HG03457 (cell line): ENCODE results near the gene CYP39A1.

ENCODE experiments used
- ATAC-seq: cut with Tn5 transposase; IDR thresholded peaks from one replicate; pipeline ENCODE4 v1.9.1; 2021; ENCODE audit warnings: moderate number of reproducible peaks; ENCODE audit not compliant: unreplicated experiment

CYP39A1 gene

DNA sequence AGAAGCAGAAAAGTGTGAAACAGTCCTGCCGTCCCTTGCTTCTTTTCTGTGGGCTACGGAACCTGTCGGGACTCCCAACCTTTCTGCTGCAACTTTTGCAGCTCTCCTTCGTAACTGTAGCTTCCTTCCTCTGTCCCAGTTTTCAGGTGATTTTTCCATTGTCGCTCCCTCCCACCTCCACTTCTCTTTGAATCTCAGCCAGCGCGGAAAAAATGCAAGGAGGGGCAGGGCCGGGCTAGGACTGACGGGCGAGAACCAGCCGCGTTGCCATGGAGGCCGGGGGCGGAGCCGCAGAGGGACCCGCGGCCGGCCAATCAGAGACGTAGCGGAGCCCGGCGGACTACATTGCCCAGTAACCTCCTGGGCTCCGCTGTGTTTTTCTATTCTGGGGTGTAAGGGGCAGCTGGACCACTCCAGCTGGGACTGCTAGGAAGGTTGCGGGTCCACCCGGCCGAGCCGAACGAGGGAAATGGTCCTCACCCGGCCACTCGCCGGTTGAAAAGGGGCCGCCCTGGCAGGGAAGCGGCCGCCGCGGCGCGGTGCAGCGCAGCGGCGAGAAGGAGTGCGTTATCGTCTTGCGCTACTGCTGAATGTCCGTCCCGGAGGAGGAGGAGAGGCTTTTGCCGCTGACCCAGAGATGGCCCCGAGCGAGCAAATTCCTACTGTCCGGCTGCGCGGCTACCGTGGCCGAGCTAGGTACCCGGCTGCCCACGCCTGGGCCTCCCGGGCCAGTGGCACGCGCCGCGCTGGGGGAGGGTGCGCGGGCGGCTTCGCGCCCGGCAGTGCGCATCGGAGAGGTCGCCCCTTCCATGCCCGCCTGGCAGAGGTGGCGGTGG is at the start of gene CYP39A1, which contains the start of gene SLC25A27:
Gene CYP39A1, minus strand, starts transcription at position 216 of the 836 bp plus-strand sequence. CDS start 236 bp downstream, outside the sequence.
Gene SLC25A27, plus strand, starts transcription at position 373 of the 836 bp plus-strand sequence. Its CDS starts 218 bp downstream, at position 591.
- peak; percentile 100 for ATAC-seq

GRCh38 chr6:46699970-46700369 is 47.4 kb upstream of the CYP39A1 start:
- ATAC-seq = no peak

GRCh38 chr6:46690911-46691451 is 38.4 kb upstream of the CYP39A1 start:
- no peak for ATAC-seq

- ATAC-seq = no peak
Observed at GRCh38 chr6:46690141-46690755, 37.6 kb upstream of the CYP39A1 start.

DNA sequence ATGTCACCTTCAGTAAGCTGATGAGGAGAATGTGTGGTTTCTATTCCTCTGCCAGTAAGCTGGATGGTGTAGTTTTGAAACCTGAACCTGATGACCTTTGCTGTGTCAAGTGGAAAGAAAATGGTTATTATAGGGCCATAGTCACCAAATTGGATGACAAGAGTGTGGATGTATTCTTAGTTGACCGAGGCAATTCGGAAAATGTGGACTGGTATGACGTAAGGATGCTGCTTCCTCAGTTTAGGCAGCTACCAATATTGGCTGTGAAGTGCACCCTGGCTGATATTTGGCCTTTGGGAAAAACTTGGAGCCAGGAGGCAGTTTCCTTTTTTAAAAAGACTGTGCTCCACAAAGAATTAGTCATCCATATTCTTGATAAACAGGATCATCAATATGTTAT is 37.0 kb upstream of the CYP39A1 start:
- no peak for ATAC-seq

DNA sequence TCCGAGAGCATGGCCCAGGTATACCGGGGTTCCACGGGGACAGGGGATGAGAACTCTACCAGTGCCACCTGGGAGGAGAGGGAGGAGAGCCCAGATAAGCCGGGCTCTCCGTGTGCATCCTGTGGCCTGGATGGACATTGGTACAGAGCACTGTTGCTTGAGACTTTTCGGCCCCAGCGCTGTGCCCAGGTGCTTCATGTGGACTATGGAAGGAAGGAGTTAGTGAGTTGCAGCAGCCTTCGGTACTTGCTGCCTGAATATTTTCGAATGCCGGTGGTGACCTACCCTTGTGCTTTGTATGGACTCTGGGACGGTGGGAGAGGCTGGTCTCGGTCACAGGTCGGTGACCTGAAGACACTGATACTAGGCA is 36.3 kb upstream of the CYP39A1 start:
- no peak for ATAC-seq

- ATAC-seq = no peak
Observed at GRCh38 chr6:46688117-46688965, 35.7 kb upstream of the CYP39A1 start.

- no peak for ATAC-seq
Observed at GRCh38 chr6:46687619-46688097, 35.0 kb upstream of the CYP39A1 start, which contains the start of gene TDRD6. Gene TDRD6 (plus strand): TSS chr6:46687885. CDS start chr6:46688129, 244 bp downstream.

- no peak for ATAC-seq
Observed at GRCh38 chr6:46684771-46685170, 32.2 kb upstream of the CYP39A1 start.

GRCh38 chr6:46677314-46677654 is 24.7 kb upstream of the CYP39A1 start:
- no peak for ATAC-seq

- no peak for ATAC-seq
Observed at GRCh38 chr6:46676604-46677313, 24.1 kb upstream of the CYP39A1 start.

- ATAC-seq = no peak
Observed at GRCh38 chr6:46674410-46674809, 21.8 kb upstream of the CYP39A1 start.

DNA sequence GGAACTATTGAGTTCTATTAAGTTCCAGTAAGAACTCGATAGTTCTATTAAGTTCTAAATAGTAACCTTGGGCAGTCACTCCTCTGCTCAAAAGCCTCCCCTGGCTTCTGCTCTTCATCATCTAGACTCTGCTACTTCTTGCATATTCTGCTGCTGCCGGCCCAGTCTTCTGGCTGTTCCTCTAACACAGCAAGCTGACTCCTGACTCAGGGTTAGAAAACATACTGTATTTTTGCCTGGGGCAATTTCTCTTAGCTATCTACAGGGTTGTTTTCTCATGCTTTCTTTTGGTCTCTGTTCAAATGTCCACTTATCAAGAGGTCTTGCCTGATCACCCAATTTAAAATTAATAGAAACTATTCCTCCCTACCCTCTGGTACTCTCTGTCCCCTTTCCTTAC is 14.8 kb upstream of the CYP39A1 start:
- no peak for ATAC-seq

DNA sequence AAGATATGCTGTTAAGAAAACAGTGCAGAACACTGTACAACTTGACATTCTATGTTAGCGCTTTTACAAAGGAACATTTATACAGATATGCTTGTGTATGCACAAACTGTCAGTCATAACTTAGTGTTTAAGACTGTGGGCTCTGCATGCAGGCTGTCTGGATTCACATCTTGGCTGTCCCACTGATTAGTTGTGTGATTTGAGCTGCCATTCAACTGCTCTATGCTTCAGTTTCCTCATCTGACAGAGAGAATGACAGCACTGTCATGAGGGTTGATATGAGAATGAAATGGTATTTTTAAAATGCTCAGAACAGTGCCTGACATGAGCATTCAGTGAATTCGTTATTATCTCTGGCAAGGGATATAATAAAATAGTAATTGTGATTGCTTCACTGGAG is 8.9 kb upstream of the CYP39A1 start:
- no peak for ATAC-seq

GRCh38 chr6:46657642-46658041 is 5.0 kb upstream of the CYP39A1 start:
- ATAC-seq = no peak

GRCh38 chr6:46655803-46656202 is 3.2 kb upstream of the CYP39A1 start:
- ATAC-seq = no peak

DNA sequence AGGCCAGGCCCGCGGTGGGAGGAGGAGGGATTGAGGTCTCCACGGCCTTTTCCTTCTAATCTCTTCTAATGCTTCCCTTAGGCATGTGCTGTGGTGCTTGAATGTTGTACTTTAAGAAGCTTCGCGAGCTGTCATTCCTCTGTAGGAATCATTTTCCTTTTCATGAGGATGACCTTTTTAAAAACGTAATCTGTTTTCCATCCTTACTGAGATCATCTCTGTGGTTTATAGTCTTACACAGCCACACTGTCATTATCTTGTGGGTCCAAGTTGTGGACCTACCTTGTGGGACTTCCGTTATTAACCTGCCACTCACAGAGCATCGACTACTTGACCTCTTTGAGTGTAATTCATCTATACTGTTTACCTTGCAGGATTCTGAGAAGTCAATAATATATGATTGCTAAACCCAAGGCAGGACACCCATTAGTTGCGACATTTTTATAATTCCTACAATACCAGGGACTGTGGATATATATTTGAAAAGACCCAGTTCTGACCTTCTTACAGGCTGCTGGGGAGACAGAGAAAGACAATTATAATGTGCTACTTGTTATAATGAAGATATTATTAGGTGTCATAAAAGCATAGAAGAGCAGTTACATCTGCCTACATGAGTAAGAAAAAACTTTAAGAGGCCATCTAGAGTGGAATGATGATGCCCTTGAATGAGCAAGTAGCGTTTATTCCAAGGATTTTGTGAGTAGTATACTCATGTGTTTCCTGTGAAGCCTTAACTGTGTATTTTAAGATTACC is 999 bp upstream of the CYP39A1 start:
- no peak for ATAC-seq

- no peak for ATAC-seq
Observed at GRCh38 chr6:46652232-46652602, 401 bp downstream of the CYP39A1 start.

- no peak for ATAC-seq
Observed at GRCh38 chr6:46651816-46652215, 802 bp downstream of the CYP39A1 start.

- ATAC-seq = no peak
Observed at GRCh38 chr6:46651006-46651405, 1.6 kb downstream of the CYP39A1 start.
